Measurements from ENCODE around the gene PPCDC. TPM values are rescaled to one million over a fixed set of nuclear protein-coding genes. Genes with fewer than 3 reads are reported as not detected.

PPCDC gene
- 8.8 and 18.2 TPM in 2 replicates for total RNA-seq

GRCh38 chr15:75023181-75023871 is at the start of gene PPCDC:
Gene PPCDC, plus strand, starts transcription at chr15:75023590. Its CDS starts 4,729 bp downstream, at chr15:75028319.

DNA sequence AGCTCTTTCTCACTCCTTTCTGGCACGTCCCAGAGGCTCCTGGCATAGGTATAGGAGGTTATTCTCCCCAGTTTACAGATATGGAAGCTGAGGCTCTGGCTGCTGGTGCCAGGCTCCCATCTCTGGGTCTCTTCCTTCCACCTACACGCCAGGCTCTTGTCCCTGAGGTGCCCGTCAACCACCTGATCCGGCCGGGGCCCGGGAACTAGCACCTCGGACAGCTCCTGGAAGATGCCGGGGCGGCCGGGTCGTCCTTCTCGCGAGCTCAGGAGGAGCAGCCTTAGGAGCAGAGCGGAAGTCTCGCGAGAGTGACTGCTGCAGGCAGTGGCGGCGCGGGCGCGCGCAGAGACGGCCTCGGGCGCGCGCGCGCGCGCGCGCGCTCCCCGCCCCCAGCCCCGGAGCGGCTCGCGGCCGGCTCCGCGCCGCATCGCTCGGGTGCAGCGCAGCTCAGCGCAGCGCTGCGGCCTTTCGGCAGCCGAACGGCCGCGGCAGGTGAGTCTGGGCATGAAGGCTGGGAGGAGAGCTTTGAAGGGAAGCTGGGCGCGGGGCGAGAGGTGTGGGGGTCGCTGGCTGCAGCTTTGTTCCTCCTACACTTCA is 28.1 kb upstream of the PPCDC start, which contains the start of gene SCAMP5:
SCAMP5 (plus strand) TSS at position 382 of the 597 bp plus-strand sequence. CDS start 16,277 bp downstream, outside the sequence.

Other genes with a start within 250 kb of the PPCDC start
- gene CSK, start 241.5 kb upstream of the PPCDC start, total RNA-seq, result 29.6 and 34.8 TPM in 2 replicates
- gene LMAN1L, start 210.8 kb upstream of the PPCDC start, total RNA-seq, result not detected in 2 replicates
- not detected in 2 replicates for gene CPLX3, start 197.0 kb upstream of the PPCDC start, total RNA-seq
- gene ULK3, start 180.4 kb upstream of the PPCDC start, total RNA-seq, result 18.2 and 27.2 TPM in 2 replicates
- gene SCAMP2, start 150.2 kb upstream of the PPCDC start, total RNA-seq, result 19.2 and 24.8 TPM in 2 replicates
- gene MPI, start 133.5 kb upstream of the PPCDC start, total RNA-seq, result 63.3 and 128 TPM in 2 replicates
- 34.1 and 44.5 TPM in 2 replicates for gene FAM219B, start 116.7 kb upstream of the PPCDC start, total RNA-seq
- 47.1 and 71.1 TPM in 2 replicates for gene COX5A, start 85.5 kb upstream of the PPCDC start, total RNA-seq
- 11.0 and 14.7 TPM in 2 replicates for gene RPP25, start 66.8 kb upstream of the PPCDC start, total RNA-seq
- 2.6 and 9.4 TPM in 2 replicates for gene SCAMP5, start 28.0 kb upstream of the PPCDC start, total RNA-seq
- gene C15orf39, start 178.3 kb downstream of the PPCDC start, total RNA-seq, result 4.0 and 9.4 TPM in 2 replicates
- gene GOLGA6C, start 234.7 kb downstream of the PPCDC start, total RNA-seq, result not detected in 2 replicates

Measured in epithelial cell of umbilical artery (primary cell).